Astrocyte (in vitro differentiated cells and primary cell): ENCODE data around the gene ARHGEF3.

Experiments
- CTCF ChIP-seq: IDR thresholded peaks from 2 replicates; pipeline ENCODE4 v1.5.1; 2011; ENCODE audit warnings: low read depth, mild to moderate bottlenecking, inconsistent platforms, low read length, moderate library complexity; ENCODE audit not compliant: insufficient read depth
- EZH2 ChIP-seq: IDR thresholded peaks from 2 replicates; pipeline ENCODE4 v1.6.1; 2012; ENCODE audit warnings: mild to moderate bottlenecking, low read length, inconsistent platforms; ENCODE audit not compliant: insufficient read depth

- no peak for TF ChIP-seq CTCF
- no peak for TF ChIP-seq EZH2
Observed at GRCh38 chr3:56700151-56700550, 101.6 kb downstream of the ARHGEF3 start.
